ENCODE results near the gene PLK3. TPM values are rescaled to one million over a fixed set of nuclear protein-coding genes. Genes with fewer than 3 reads are reported as not detected.

The PLK3 gene
- total and polyA plus RNA-seq, 2 donors (not counting 3 experiments of a cell fraction or from before 2014, with no cell fraction given) = 55.0 to 66.7 TPM

GRCh38 chr1:44847845-44848244 is 47.7 kb downstream of the PLK3 start:
- Histone ChIP-seq H3K9me3 (replicated peaks; ENCODE audit: control insufficient read depth, insufficient read depth, low read length) (no peaks in the 10 kb centered on the region), H3K4me1 (ENCODE audit: control insufficient read depth, extremely low read depth, insufficient read depth, low read length) (no peaks in the 10 kb centered on the region), H3K36me3 (ENCODE audit: control insufficient read depth in 2 of 2, extremely low read depth in 1 of 2, insufficient read depth in 2 of 2, low read length in 2 of 2) (peaks cover 0 to 3% of the 10 kb centered on the region in 2 experiments), H3K9ac (replicated peaks; ENCODE audit: extremely low read depth, insufficient read depth, low read length) (no peak overlapping the region), H3K27me3 (ENCODE audit: control insufficient read depth in 2 of 2, insufficient read depth in 2 of 2, low read length in 2 of 2) (no peaks in the 10 kb centered on the region), H3K27ac (ENCODE audit: insufficient read depth, low read depth, low read length) (no peak overlapping the region), H3K4me2 (ENCODE audit: insufficient read depth, low read length) (no peak overlapping the region), H3K4me3 (replicated peaks in 1 of 3; ENCODE audit: insufficient read depth in 1 of 3, low read depth in 1 of 3, low read length in 3 of 3) (no peak overlapping the region), H3K9me1 (replicated peaks; ENCODE audit: control insufficient read depth, extremely low read depth, insufficient read depth, low read length) (no peaks in the 10 kb centered on the region), H4K20me1 (replicated peaks; ENCODE audit: control insufficient read depth, extremely low read depth, insufficient read depth, low read length) (no peaks in the 10 kb centered on the region), H2AFZ (ENCODE audit: low read depth, low read length) (no peak overlapping the region), H3K79me2 (ENCODE audit: control insufficient read depth, insufficient read depth, low read length) (no peaks in the 10 kb centered on the region)
- ChIA-PET POLR2A (no interaction called here), CTCF (interaction anchor here (0.9 to 2.6 kb wide), 4 partner anchors 37 to 138 kb away, joined by 3 to 7 read pairs (median 4); partner anchors contain the start of gene EIF2B3)
- DNase-seq (ENCODE audit: low read depth, low spot score) (no peak), FAIRE-seq (no peak)
- TF ChIP-seq POLR2AphosphoS5 (IDR thresholded peaks at IDR 0.05; ENCODE audit: insufficient read depth, low read depth, low read length) = no peak
- TF ChIP-seq GATA2 (IDR thresholded peaks at IDR 0.05; ENCODE audit: insufficient read depth, insufficient read length, low read depth, low read length) = no peak
- no peak for TF ChIP-seq MYC (IDR thresholded peaks at IDR 0.05; ENCODE audit: low read depth, low read length)
- dilution Hi-C loops (cut with MboI; ENCODE audit: extremely low pct_ligation_motif_present, low sequenced_read_pairs) = no loop called here
- intact Hi-C loops (cut with micrococcal nuclease) = no loop called here
- no TSS peak for BruUV-seq (replicated peaks)

GRCh38 chr1:44848456-44849181 is 48.4 kb downstream of the PLK3 start:
- dilution Hi-C loops (cut with MboI; ENCODE audit: extremely low pct_ligation_motif_present, low sequenced_read_pairs) (no loop called here), intact Hi-C loops (cut with micrococcal nuclease) (no loop called here)
- TF ChIP-seq POLR2AphosphoS5 (IDR thresholded peaks at IDR 0.05; ENCODE audit: insufficient read depth, low read depth, low read length) (no peak), GATA2 (IDR thresholded peaks at IDR 0.05; ENCODE audit: insufficient read depth, insufficient read length, low read depth, low read length) (no peak), MYC (IDR thresholded peaks at IDR 0.05; ENCODE audit: low read depth, low read length) (no peak), CTCF (IDR thresholded peaks at IDR 0.05; ENCODE audit: extremely low read depth in 1 of 2, insufficient read depth in 1 of 2, low read depth in 1 of 2, low read length in 2 of 2) (no peak), EZH2 (IDR thresholded peaks at IDR 0.05; ENCODE audit: borderline replicate concordance, low read depth, low read length, severe bottlenecking) (no peak), JUN (IDR thresholded peaks at IDR 0.05; ENCODE audit: borderline replicate concordance, insufficient read depth, insufficient read length, low read depth) (no peak), MAX (IDR thresholded peaks at IDR 0.05; ENCODE audit: insufficient read depth, insufficient read length) (no peak), FOS (IDR thresholded peaks at IDR 0.05; ENCODE audit: borderline replicate concordance, insufficient read depth, low read length) (no peak), POLR2A (IDR thresholded peaks at IDR 0.05; ENCODE audit: low read depth, low read length) (no peak)
- Histone ChIP-seq H3K9me3 (replicated peaks; ENCODE audit: control insufficient read depth, insufficient read depth, low read length) (no peaks in the 10 kb centered on the region), H3K4me2 (ENCODE audit: insufficient read depth, low read length) (no peak overlapping the region), H3K79me2 (ENCODE audit: control insufficient read depth, insufficient read depth, low read length) (no peaks in the 10 kb centered on the region), H3K9ac (replicated peaks; ENCODE audit: extremely low read depth, insufficient read depth, low read length) (no peak overlapping the region), H3K36me3 (ENCODE audit: control insufficient read depth in 2 of 2, extremely low read depth in 1 of 2, insufficient read depth in 2 of 2, low read length in 2 of 2) (peaks cover 0 to 3% of the 10 kb centered on the region in 2 experiments), H3K27ac (ENCODE audit: insufficient read depth, low read depth, low read length) (no peak overlapping the region), H3K27me3 (ENCODE audit: control insufficient read depth in 2 of 2, insufficient read depth in 2 of 2, low read length in 2 of 2) (no peaks in the 10 kb centered on the region), H4K20me1 (replicated peaks; ENCODE audit: control insufficient read depth, extremely low read depth, insufficient read depth, low read length) (no peaks in the 10 kb centered on the region), H3K4me1 (ENCODE audit: control insufficient read depth, extremely low read depth, insufficient read depth, low read length) (no peaks in the 10 kb centered on the region), H2AFZ (ENCODE audit: low read depth, low read length) (no peak overlapping the region), H3K4me3 (replicated peaks in 1 of 3; ENCODE audit: insufficient read depth in 1 of 3, low read depth in 1 of 3, low read length in 3 of 3) (no peak overlapping the region), H3K9me1 (replicated peaks; ENCODE audit: control insufficient read depth, extremely low read depth, insufficient read depth, low read length) (no peaks in the 10 kb centered on the region)
- no TSS peak for BruUV-seq (replicated peaks)
- FAIRE-seq = no peak
- POLR2A ChIA-PET = interaction anchor here (1.1 kb wide), 1 partner anchor 73 kb away, joined by 3 read pairs; the partner anchor contains the start of gene RPS8
- CTCF ChIA-PET = interaction anchor here (0.9 to 2.6 kb wide), 4 partner anchors 36 to 138 kb away, joined by 3 to 7 read pairs (median 4); partner anchors contain the start of gene EIF2B3
- peak; percentile 26 for DNase-seq (ENCODE audit: low read depth, low spot score)
